SK-N-DZ (cell line): ENCODE data around the gene MOGAT3.

ENCODE experiments used
- DNase-seq: peaks from one replicate; pipeline ENCODE4 v3.0.0-alpha.2; 2015; ENCODE audit warnings: low spot score

The MOGAT3 gene

GRCh38 chr7:101233907-101234547 lies 33.2 kb upstream of the MOGAT3 start:
- DNase-seq, result no peak

GRCh38 chr7:101232141-101232850 lies 31.5 kb upstream of the MOGAT3 start:
- DNase-seq, result no peak

- no peak for DNase-seq
Observed at GRCh38 chr7:101231644-101232043, 30.8 kb upstream of the MOGAT3 start.

GRCh38 chr7:101226721-101227120 lies 25.9 kb upstream of the MOGAT3 start:
- DNase-seq, result no peak

GRCh38 chr7:101225650-101226049 lies 24.8 kb upstream of the MOGAT3 start:
- DNase-seq, result no peak

- no peak for DNase-seq
Observed at GRCh38 chr7:101223528-101223927, 22.7 kb upstream of the MOGAT3 start.

GRCh38 chr7:101222275-101222830 lies 21.5 kb upstream of the MOGAT3 start:
- DNase-seq, result no peak

- DNase-seq, result no peak
Observed at GRCh38 chr7:101220295-101220694, 19.5 kb upstream of the MOGAT3 start.

GRCh38 chr7:101218236-101219125 lies 17.6 kb upstream of the MOGAT3 start:
- no peak for DNase-seq

- peak; percentile 98 for DNase-seq
Observed at GRCh38 chr7:101217388-101218235, 16.8 kb upstream of the MOGAT3 start, which contains the start of the genes PLOD3 and ZNHIT1. TSS of gene PLOD3 (minus strand) at chr7:101217581. CDS start at chr7:101217274, 307 bp downstream. TSS of gene ZNHIT1 (plus strand) at chr7:101218165. CDS start at chr7:101218196, 31 bp downstream.

- DNase-seq, result no peak
Observed at GRCh38 chr7:101216860-101217387, 16.1 kb upstream of the MOGAT3 start.

- no peak for DNase-seq
Observed at GRCh38 chr7:101216001-101216859, 15.4 kb upstream of the MOGAT3 start.

- no peak for DNase-seq
Observed at GRCh38 chr7:101212014-101212413, 11.2 kb upstream of the MOGAT3 start.

- DNase-seq, result no peak
Observed at GRCh38 chr7:101211501-101211900, 10.7 kb upstream of the MOGAT3 start.

GRCh38 chr7:101210143-101210542 lies 9.3 kb upstream of the MOGAT3 start:
- DNase-seq, result no peak

GRCh38 chr7:101208794-101209193 lies 8.0 kb upstream of the MOGAT3 start:
- DNase-seq, result no peak

- DNase-seq, result no peak
Observed at GRCh38 chr7:101207459-101207858, 6.6 kb upstream of the MOGAT3 start.

GRCh38 chr7:101206665-101207042 lies 5.8 kb upstream of the MOGAT3 start:
- no peak for DNase-seq

GRCh38 chr7:101205901-101206664 lies 5.2 kb upstream of the MOGAT3 start:
- DNase-seq, result no peak
